Breast epithelium (tissue), 3 donors: ENCODE data around the gene TTYH3.

Experiments used
- POLR2A ChIP-seq: fragments of 450-650 bp; IDR thresholded peaks from one replicate; pipeline ENCODE4 v1.6.1; 2016; ENCODE audit warnings: antibody characterized with exemption, mild to moderate bottlenecking, moderate library complexity
- TF ChIP-seq, protein P1 (sequence below), 3 donors: fragments of 450-650 bp; IDR thresholded peaks; one replicate each; pipeline ENCODE4 v1.5.1; 2016 to 2017; ENCODE audit warnings: antibody characterized with exemption in 3 of 3, mild to moderate bottlenecking in 3 of 3, moderate library complexity in 3 of 3

DNA sequence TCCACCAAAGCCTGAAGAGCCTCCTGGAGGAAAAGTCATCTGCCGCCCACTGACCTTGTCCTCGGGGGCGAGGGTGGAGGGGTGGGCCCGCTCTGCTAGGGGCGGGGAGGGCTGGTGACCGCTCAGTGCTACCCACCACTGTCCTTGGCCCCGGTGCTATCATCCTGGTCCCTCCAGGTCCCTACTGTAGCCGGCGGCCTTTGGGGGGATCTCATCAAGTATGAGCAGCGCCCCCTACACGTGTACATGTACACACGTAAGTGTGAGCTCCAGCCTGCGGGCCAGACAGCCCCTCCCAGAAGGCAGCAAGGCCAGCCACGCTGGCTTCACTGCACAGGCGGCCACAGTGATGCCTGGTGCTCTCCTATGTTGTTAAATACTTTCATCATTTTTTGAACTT lies 19.6 kb downstream of the TTYH3 start:
- TF ChIP-seq, protein P1, sequence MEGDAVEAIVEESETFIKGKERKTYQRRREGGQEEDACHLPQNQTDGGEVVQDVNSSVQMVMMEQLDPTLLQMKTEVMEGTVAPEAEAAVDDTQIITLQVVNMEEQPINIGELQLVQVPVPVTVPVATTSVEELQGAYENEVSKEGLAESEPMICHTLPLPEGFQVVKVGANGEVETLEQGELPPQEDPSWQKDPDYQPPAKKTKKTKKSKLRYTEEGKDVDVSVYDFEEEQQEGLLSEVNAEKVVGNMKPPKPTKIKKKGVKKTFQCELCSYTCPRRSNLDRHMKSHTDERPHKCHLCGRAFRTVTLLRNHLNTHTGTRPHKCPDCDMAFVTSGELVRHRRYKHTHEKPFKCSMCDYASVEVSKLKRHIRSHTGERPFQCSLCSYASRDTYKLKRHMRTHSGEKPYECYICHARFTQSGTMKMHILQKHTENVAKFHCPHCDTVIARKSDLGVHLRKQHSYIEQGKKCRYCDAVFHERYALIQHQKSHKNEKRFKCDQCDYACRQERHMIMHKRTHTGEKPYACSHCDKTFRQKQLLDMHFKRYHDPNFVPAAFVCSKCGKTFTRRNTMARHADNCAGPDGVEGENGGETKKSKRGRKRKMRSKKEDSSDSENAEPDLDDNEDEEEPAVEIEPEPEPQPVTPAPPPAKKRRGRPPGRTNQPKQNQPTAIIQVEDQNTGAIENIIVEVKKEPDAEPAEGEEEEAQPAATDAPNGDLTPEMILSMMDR (IDR thresholded peaks at IDR 0.05), result no peak
- TF ChIP-seq POLR2A, result no peak
